ENCODE measurements around the gene RGS18.

RGS18 gene, protein sequence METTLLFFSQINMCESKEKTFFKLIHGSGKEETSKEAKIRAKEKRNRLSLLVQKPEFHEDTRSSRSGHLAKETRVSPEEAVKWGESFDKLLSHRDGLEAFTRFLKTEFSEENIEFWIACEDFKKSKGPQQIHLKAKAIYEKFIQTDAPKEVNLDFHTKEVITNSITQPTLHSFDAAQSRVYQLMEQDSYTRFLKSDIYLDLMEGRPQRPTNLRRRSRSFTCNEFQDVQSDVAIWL

GRCh38 chr1:192158181-192158580 is at the start of gene RGS18:
TSS of gene RGS18 (plus strand) at chr1:192158462. CDS start at chr1:192158638, 176 bp downstream.
- TF ChIP-seq FOXK2 (IDR thresholded peaks at IDR 0.05) = no peak
- TF ChIP-seq CTBP1 (IDR thresholded peaks at IDR 0.05; ENCODE audit: borderline replicate concordance) = no peak
- TF ChIP-seq LEF1 (IDR thresholded peaks at IDR 0.05; ENCODE audit: borderline replicate concordance) = no peak
- no peak for TF ChIP-seq NFRKB (IDR thresholded peaks at IDR 0.05)
- no peak for TF ChIP-seq ARNT (IDR thresholded peaks at IDR 0.05)
- CTCF ChIA-PET = no interaction called here
- DNase-seq (ENCODE audit: extremely low spot score) = no peak
- POLR2A ChIA-PET = no interaction called here

- ChIA-PET CTCF (no interaction called here), POLR2A (no interaction called here)
- no peak for DNase-seq (ENCODE audit: extremely low spot score)
- TF ChIP-seq BHLHE40 (IDR thresholded peaks at IDR 0.05; ENCODE audit: borderline replicate concordance) = no peak
- TF ChIP-seq SP1 (IDR thresholded peaks at IDR 0.05) = no peak
- TF ChIP-seq ZNF384 (IDR thresholded peaks at IDR 0.05) = no peak
- TF ChIP-seq FOXM1 (IDR thresholded peaks at IDR 0.05; ENCODE audit: borderline replicate concordance) = no peak
- no peak for TF ChIP-seq TARDBP (IDR thresholded peaks at IDR 0.05)
- no peak for TF ChIP-seq FOXK2 (IDR thresholded peaks at IDR 0.05)
- TF ChIP-seq FOXA1 (IDR thresholded peaks at IDR 0.05) = no peak
- TF ChIP-seq LEF1 (IDR thresholded peaks at IDR 0.05; ENCODE audit: borderline replicate concordance) = no peak
- TF ChIP-seq SUZ12 (IDR thresholded peaks at IDR 0.05) = no peak
Observed at GRCh38 chr1:192109576-192109975, 48.7 kb upstream of the RGS18 start.

GRCh38 chr1:192115000-192115399 is 43.3 kb upstream of the RGS18 start:
- CTCF ChIA-PET = no interaction called here
- POLR2A ChIA-PET = no interaction called here
- TF ChIP-seq, protein P1, sequence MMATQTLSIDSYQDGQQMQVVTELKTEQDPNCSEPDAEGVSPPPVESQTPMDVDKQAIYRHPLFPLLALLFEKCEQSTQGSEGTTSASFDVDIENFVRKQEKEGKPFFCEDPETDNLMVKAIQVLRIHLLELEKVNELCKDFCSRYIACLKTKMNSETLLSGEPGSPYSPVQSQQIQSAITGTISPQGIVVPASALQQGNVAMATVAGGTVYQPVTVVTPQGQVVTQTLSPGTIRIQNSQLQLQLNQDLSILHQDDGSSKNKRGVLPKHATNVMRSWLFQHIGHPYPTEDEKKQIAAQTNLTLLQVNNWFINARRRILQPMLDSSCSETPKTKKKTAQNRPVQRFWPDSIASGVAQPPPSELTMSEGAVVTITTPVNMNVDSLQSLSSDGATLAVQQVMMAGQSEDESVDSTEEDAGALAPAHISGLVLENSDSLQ (IDR thresholded peaks at IDR 0.05) = no peak
- TF ChIP-seq L3MBTL2 (conservative IDR thresholded peaks at IDR 0.05) (no peak), SP1 (IDR thresholded peaks at IDR 0.05) (no peak), ELF4 (IDR thresholded peaks at IDR 0.05) (no peak), SUZ12 (IDR thresholded peaks at IDR 0.05) (no peak), BHLHE40 (IDR thresholded peaks at IDR 0.05; ENCODE audit: borderline replicate concordance) (no peak), TARDBP (IDR thresholded peaks at IDR 0.05) (no peak), CTBP1 (IDR thresholded peaks at IDR 0.05; ENCODE audit: borderline replicate concordance) (no peak), HDGF (IDR thresholded peaks at IDR 0.05; ENCODE audit: borderline replicate concordance) (no peak), ARNT (IDR thresholded peaks at IDR 0.05) (no peak), FOXA1 (IDR thresholded peaks at IDR 0.05) (no peak), FOXK2 (IDR thresholded peaks at IDR 0.05) (no peak), FOXM1 (IDR thresholded peaks at IDR 0.05; ENCODE audit: borderline replicate concordance) (no peak), LEF1 (IDR thresholded peaks at IDR 0.05; ENCODE audit: borderline replicate concordance) (no peak)
- DNase-seq (ENCODE audit: extremely low spot score) = no peak

DNA sequence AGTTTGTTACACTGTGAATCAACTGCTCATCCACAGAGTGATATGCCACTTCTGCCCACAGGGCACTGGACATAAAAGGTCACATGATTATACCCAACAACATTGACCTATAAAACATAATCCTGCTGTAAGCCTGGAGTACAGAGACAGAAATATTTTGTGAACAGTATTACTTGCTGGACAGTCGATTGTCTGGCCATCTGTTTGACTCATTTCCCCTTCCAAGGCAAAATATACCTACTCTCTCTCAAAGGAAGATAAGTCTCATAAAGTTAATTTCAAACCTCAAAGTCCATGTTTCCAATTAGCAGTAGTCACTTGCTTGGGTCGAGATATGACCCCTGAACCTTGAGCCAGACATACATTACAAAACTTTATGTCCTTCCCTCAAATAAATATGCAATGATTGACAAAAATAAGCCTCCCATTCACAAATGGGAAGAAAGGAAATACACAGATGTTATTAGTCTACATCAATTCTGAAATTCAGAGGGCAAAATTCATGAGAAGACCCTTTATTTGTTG is 39.3 kb upstream of the RGS18 start:
- TF ChIP-seq FOXA1 (IDR thresholded peaks at IDR 0.05) (no peak), SP1 (IDR thresholded peaks at IDR 0.05) (no peak), NFRKB (IDR thresholded peaks at IDR 0.05) (no peak), HDGF (IDR thresholded peaks at IDR 0.05; ENCODE audit: borderline replicate concordance) (no peak), ARNT (IDR thresholded peaks at IDR 0.05) (no peak), ELF4 (IDR thresholded peaks at IDR 0.05) (no peak), TARDBP (IDR thresholded peaks at IDR 0.05) (no peak), LEF1 (IDR thresholded peaks at IDR 0.05; ENCODE audit: borderline replicate concordance) (no peak)
- DNase-seq (ENCODE audit: extremely low spot score) = no peak
- ChIA-PET CTCF (no interaction called here), POLR2A (no interaction called here)

DNA sequence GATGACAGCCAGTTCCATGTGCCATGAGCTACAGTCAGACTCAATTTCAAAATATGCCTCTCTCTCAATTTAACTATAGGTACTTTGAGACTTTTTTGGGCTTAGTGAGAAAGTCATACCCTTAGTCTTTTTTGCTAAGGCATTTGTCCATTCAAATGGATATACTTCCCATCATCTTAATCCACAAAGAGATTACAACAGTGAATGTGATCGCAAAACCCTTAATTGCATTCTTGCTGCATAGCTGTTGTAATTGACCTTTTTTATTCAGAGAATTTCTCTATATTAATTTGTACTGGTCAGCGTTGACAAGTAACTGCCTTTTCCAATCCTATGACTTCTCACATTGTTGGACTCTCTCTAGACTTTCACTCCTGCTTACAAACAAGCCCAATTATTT is 38.6 kb upstream of the RGS18 start:
- TF ChIP-seq SUZ12 (IDR thresholded peaks at IDR 0.05) (no peak), FOXM1 (IDR thresholded peaks at IDR 0.05; ENCODE audit: borderline replicate concordance) (no peak), HDGF (IDR thresholded peaks at IDR 0.05; ENCODE audit: borderline replicate concordance) (no peak), NFRKB (IDR thresholded peaks at IDR 0.05) (no peak), BHLHE40 (IDR thresholded peaks at IDR 0.05; ENCODE audit: borderline replicate concordance) (no peak), SP1 (IDR thresholded peaks at IDR 0.05) (no peak), FOXA1 (IDR thresholded peaks at IDR 0.05) (no peak), ARNT (IDR thresholded peaks at IDR 0.05) (no peak), TARDBP (IDR thresholded peaks at IDR 0.05) (no peak), LEF1 (IDR thresholded peaks at IDR 0.05; ENCODE audit: borderline replicate concordance) (no peak), L3MBTL2 (conservative IDR thresholded peaks at IDR 0.05) (no peak), FOXK2 (IDR thresholded peaks at IDR 0.05) (no peak), ZNF384 (IDR thresholded peaks at IDR 0.05) (no peak), CTBP1 (IDR thresholded peaks at IDR 0.05; ENCODE audit: borderline replicate concordance) (no peak), ELF4 (IDR thresholded peaks at IDR 0.05) (no peak)
- TF ChIP-seq, protein P1 (IDR thresholded peaks at IDR 0.05) = no peak
- DNase-seq (ENCODE audit: extremely low spot score) = no peak
- ChIA-PET CTCF (no interaction called here), POLR2A (no interaction called here)

DNA sequence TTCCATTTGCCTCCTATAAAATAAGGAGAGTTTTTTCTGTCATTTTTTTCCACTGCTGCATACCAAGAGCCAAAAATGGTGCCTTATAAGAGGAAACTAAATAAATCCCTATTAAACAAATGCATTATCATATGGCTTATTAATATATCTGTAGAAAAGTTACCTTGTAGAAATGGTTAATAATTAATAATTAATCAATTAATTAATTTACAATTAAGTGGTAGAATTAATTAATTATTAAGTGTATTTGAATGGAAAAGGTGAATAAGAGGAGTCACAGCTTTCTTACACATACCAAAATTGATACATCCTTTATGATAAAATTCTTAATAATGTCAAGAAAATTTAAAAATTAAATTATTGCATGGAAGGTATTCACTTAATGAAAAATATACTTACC is 35.6 kb upstream of the RGS18 start:
- ChIA-PET CTCF (no interaction called here), POLR2A (no interaction called here)
- DNase-seq (ENCODE audit: extremely low spot score) = no peak
- TF ChIP-seq L3MBTL2 (conservative IDR thresholded peaks at IDR 0.05) = no peak
- TF ChIP-seq ARNT (IDR thresholded peaks at IDR 0.05) = no peak
- no peak for TF ChIP-seq TARDBP (IDR thresholded peaks at IDR 0.05)
- no peak for TF ChIP-seq NFRKB (IDR thresholded peaks at IDR 0.05)
- no peak for TF ChIP-seq FOXM1 (IDR thresholded peaks at IDR 0.05; ENCODE audit: borderline replicate concordance)
- TF ChIP-seq BHLHE40 (IDR thresholded peaks at IDR 0.05; ENCODE audit: borderline replicate concordance) = no peak
- TF ChIP-seq FOXK2 (IDR thresholded peaks at IDR 0.05) = no peak
- TF ChIP-seq ELF4 (IDR thresholded peaks at IDR 0.05) = no peak
- no peak for TF ChIP-seq FOXA1 (IDR thresholded peaks at IDR 0.05)
- no peak for TF ChIP-seq SP1 (IDR thresholded peaks at IDR 0.05)
- no peak for TF ChIP-seq LEF1 (IDR thresholded peaks at IDR 0.05; ENCODE audit: borderline replicate concordance)
- TF ChIP-seq CTBP1 (IDR thresholded peaks at IDR 0.05; ENCODE audit: borderline replicate concordance) = no peak
- no peak for TF ChIP-seq HDGF (IDR thresholded peaks at IDR 0.05; ENCODE audit: borderline replicate concordance)
- TF ChIP-seq, protein P1 (IDR thresholded peaks at IDR 0.05) = no peak
- no peak for TF ChIP-seq ZNF384 (IDR thresholded peaks at IDR 0.05)
- TF ChIP-seq SUZ12 (IDR thresholded peaks at IDR 0.05) = no peak

Measured in HEK293T (cell line).